SK-N-MC (cell line): ENCODE results near the gene SUPT5H.

Source experiments
- DNase-seq: peaks from one replicate; pipeline ENCODE4 v3.0.0-alpha.2; 2011; ENCODE audit warnings: low read depth, low spot score
- H3K27ac ChIP-seq: fragments of 200-600 bp; sonication (generic); 2 replicates; pipeline ENCODE4 v1.5.1; 2016; ENCODE audit warnings: mixed run types
- H3K36me3 ChIP-seq: fragments of 200-600 bp; sonication (generic); 2 replicates; pipeline ENCODE4 v1.6.1; 2017; ENCODE audit warnings: antibody characterized with exemption, low read length, mixed read lengths; ENCODE audit not compliant: insufficient read depth
- H3K4me3 ChIP-seq: fragments of 200-600 bp; sonication (generic); 2 replicates; pipeline ENCODE4 v1.5.1; 2016
- H3K9ac ChIP-seq: fragments of 200-600 bp; sonication (generic); 2 replicates; pipeline ENCODE4 v1.8.0; 2017; ENCODE audit warnings: mixed run types, mixed read lengths; ENCODE audit not compliant: insufficient read length
- H3K9me3 ChIP-seq: fragments of 200-600 bp; sonication (generic); 2 replicates; pipeline ENCODE4 v1.6.1; 2017; ENCODE audit warnings: low read depth, mild to moderate bottlenecking, antibody characterized with exemption, low read length, moderate library complexity, mixed read lengths
- EZH2 ChIP-seq: fragments of 200-600 bp; sonication (generic); IDR thresholded peaks from one replicate; pipeline ENCODE4 v1.6.1; 2017; ENCODE audit warnings: antibody characterized with exemption
- FOXP2 ChIP-seq: optimal IDR thresholded peaks from 2 replicates; pipeline ENCODE3; 2011; ENCODE audit warnings: mild to moderate bottlenecking, moderate library complexity; ENCODE audit not compliant: insufficient read depth; ENCODE audit errors: extremely low read length, control extremely low read depth
- POLR2AphosphoS5 ChIP-seq: IDR thresholded peaks from 2 replicates; pipeline ENCODE4 v1.6.1; 2012; ENCODE audit warnings: mild to moderate bottlenecking, low read depth, low read length, borderline replicate concordance

The SUPT5H gene

DNA sequence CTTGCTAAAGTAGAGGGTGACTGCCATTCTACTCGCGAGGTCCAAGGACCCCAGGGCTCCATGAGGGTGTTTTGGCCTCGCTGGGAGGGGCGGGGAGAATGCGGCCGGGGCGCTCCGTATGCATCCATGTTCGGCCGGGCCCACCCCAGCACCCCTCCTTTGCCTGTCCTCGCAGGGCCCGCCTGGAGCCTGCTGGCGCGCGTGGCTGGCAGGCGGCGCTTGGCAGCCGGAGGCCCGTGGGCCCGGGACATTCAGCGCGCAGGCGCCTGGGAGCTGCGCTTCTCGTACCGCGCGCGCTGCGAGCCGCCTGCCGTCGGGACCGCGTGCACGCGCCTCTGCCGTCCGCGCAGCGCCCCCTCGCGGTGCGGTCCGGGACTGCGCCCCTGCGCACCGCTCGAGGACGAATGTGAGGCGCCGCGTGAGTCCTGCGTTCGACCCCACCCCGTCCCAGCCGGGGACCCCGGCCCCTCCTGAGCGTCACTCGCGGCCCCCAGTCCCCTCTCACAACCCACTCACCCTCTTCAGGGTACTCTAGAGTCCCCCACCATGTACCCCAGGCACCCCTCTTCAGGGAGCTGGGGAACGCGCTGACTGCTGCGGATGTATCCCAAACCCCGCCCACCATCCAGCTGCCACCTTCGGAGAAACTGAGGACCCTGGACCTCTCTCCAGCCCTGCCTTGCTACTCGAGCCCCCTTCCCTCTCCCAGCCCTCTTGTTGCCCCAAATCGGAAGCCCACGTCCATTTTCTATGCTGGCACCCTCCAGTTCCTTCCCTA, 57.4 kb downstream of the SUPT5H start:
- no peak for DNase-seq
- H3K4me3 ChIP-seq, result peak overlapping the region; percentile 55

DNA sequence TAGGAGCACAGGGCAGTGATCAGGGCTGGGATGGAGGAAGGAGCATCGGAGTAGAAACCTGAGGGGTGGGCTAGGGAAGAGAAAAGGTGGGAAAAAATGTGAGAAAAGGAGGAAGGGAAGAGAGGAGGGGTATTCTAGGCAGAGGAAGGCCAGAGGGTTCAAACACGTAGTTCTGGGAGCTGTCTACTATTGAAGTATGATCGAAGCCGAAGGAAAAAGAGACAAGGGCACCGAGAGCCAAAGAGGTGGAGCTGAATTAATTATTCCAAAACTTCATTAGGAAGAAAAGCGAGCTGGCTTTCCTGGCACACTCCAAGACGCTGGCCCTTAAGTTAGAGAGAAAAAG, 61.2 kb downstream of the SUPT5H start:
- H3K9me3 ChIP-seq, result no peaks in the 10 kb centered on the region
- H3K36me3 ChIP-seq, result no peaks in the 10 kb centered on the region
- H3K4me3 ChIP-seq, result peak overlapping the region; percentile 86
- DNase-seq, result no peak
- no peak overlapping the region for H3K27ac ChIP-seq
- no peak for TF ChIP-seq POLR2AphosphoS5
- no peak for TF ChIP-seq FOXP2
- TF ChIP-seq EZH2, result no peak
- H3K9ac ChIP-seq, result no peak overlapping the region

More for the DNA sequence above, 57.4 kb downstream of the SUPT5H start:
- no peaks in the 10 kb centered on the region for H3K36me3 ChIP-seq
- TF ChIP-seq POLR2AphosphoS5 (no peak), FOXP2 (no peak), EZH2 (no peak)
- H3K27ac ChIP-seq, result no peak overlapping the region
- no peaks in the 10 kb centered on the region for H3K9me3 ChIP-seq
- H3K9ac ChIP-seq, result no peak overlapping the region

DNA sequence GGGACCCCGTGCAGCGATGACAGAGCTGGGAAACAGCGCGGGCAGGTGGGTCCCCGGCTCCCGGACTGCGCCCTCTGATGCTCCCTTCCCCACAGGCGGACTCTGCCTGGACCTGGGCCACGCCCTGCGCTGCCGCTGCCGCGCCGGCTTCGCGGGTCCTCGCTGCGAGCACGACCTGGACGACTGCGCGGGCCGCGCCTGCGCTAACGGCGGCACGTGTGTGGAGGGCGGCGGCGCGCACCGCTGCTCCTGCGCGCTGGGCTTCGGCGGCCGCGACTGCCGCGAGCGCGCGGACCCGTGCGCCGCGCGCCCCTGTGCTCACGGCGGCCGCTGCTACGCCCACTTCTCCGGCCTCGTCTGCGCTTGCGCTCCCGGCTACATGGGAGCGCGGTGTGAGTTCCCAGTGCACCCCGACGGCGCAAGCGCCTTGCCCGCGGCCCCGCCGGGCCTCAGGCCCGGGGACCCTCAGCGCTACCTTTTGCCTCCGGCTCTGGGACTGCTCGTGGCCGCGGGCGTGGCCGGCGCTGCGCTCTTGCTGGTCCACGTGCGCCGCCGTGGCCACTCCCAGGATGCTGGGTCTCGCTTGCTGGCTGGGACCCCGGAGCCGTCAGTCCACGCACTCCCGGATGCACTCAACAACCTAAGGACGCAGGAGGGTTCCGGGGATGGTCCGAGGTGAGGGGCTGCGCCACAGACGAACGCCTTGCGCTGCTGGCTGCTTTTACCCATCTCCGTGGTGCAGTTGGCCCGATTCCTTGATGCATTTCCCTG, 61.7 kb downstream of the SUPT5H start:
- Histone ChIP-seq H3K4me3 (peak overlapping the region; percentile 86), H3K36me3 (no peaks in the 10 kb centered on the region), H3K9ac (peak overlapping the region; percentile 23), H3K27ac (no peak overlapping the region), H3K9me3 (no peaks in the 10 kb centered on the region)
- DNase-seq, result no peak
- TF ChIP-seq POLR2AphosphoS5 (peak; percentile 50; the same call in 1 of the 2 replicates), FOXP2 (no peak)

- no peak for TF ChIP-seq POLR2AphosphoS5
- no peak for TF ChIP-seq EZH2
- no peak for TF ChIP-seq FOXP2
- Histone ChIP-seq H3K9me3 (no peaks in the 10 kb centered on the region), H3K27ac (no peak overlapping the region), H3K4me3 (peak overlapping the region; percentile 86), H3K36me3 (no peaks in the 10 kb centered on the region), H3K9ac (peak overlapping the region; percentile 23)
- DNase-seq, result no peak
These were observed 62.5 kb downstream of the SUPT5H start for GRCh38 chr19:39507715-39508364.

DNA sequence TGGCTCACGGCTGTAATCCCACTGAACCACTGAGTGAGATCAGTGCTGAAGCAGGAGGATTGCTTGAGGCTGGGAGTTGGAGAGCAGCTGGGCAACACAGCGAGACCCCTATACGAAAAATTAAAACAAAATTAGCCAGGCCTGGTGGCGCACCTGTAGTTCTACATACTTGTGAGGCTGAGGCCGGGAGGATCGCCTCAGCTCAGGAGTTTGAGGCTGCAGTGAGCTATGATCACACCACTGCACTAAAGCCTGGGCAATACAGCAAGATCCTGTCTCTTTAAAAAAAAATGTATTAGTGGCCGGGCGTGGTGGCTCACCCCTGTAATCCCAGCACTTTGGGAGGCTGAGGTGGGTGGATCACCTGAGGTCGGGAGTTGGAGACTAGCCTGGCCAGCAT, 63.2 kb downstream of the SUPT5H start:
- no peak overlapping the region for H3K27ac ChIP-seq
- TF ChIP-seq FOXP2, result no peak
- TF ChIP-seq EZH2, result no peak
- TF ChIP-seq POLR2AphosphoS5, result no peak
- DNase-seq, result no peak
- no peaks in the 10 kb centered on the region for H3K36me3 ChIP-seq
- no peak overlapping the region for H3K4me3 ChIP-seq
- H3K9ac ChIP-seq, result no peak overlapping the region
- no peaks in the 10 kb centered on the region for H3K9me3 ChIP-seq

- no peak for TF ChIP-seq EZH2
- no peak for TF ChIP-seq POLR2AphosphoS5
- TF ChIP-seq FOXP2, result no peak
- Histone ChIP-seq H3K9ac (no peak overlapping the region), H3K4me3 (no peak overlapping the region), H3K9me3 (no peaks in the 10 kb centered on the region), H3K36me3 (no peaks in the 10 kb centered on the region), H3K27ac (no peak overlapping the region)
- no peak for DNase-seq
These were observed 63.9 kb downstream of the SUPT5H start for GRCh38 chr19:39509233-39509632.

GRCh38 chr19:39512988-39513387, 67.6 kb downstream of the SUPT5H start:
- Histone ChIP-seq H3K27ac (no peak overlapping the region), H3K36me3 (no peaks in the 10 kb centered on the region), H3K9ac (no peak overlapping the region), H3K4me3 (no peak overlapping the region), H3K9me3 (no peaks in the 10 kb centered on the region)
- TF ChIP-seq FOXP2 (no peak), EZH2 (no peak), POLR2AphosphoS5 (no peak)
- DNase-seq, result no peak
